HCT116 (cell line): ENCODE measurements around the gene NEXMIF. TPM values are rescaled to one million over a fixed set of nuclear protein-coding genes. Genes with fewer than 3 reads are reported as not detected.
"Not testable (repeated sequence)": the region's sequence is repeated elsewhere in the genome, so short reads cannot be mapped to it uniquely, and the experiment has no call there.

Source experiments
- ATAC-seq: fragments of 200-7000 bp; cut with Tn5 transposase; 2 replicates; pipeline ENCODE4 v1.9.1; 2020; ENCODE audit warnings: mild to moderate bottlenecking, moderate library complexity
- BruUV-seq: library from RNA; stranded (reverse); fragments of 400-500 nt; replicated peaks from 2 replicates; lab custom pipeline; 2021; lab: Mats Ljungman, UMichigan
- CTCF ChIA-PET: fragments of 300-600 bp; sonication (Branson Sonifier 250); formaldehyde crosslinking; loops from one replicate; lab custom pipeline; 2021; ENCODE audit warnings: antibody characterized with exemption; lab: Charles Lee
- POLR2A ChIA-PET: fragments of 300-600, 350-600 bp; sonication (Branson Sonifier 250); formaldehyde crosslinking; loops from one replicate; lab custom pipeline; 2021; ENCODE audit warnings: antibody characterized with exemption; lab: Charles Lee
- RAD21 ChIA-PET, 2 experiments: fragments of 300-600 bp; sonication (Branson Sonifier 250); formaldehyde crosslinking; loops; one replicate each; lab custom pipeline; 2023; ENCODE audit warnings: low total read pairs in 2 of 2; ENCODE audit not compliant: uncharacterized antibody in 2 of 2, unreplicated experiment in 2 of 2, low non-redundant PET in 1 of 2; lab: Charles Lee
- DNase-seq: peaks from one replicate; pipeline ENCODE4 v3.0.0-alpha.2; 2010; ENCODE audit warnings: low read depth, low spot score
- H2AFZ ChIP-seq: fragments of 200-600 bp; shearing (Covaris generic), sonication (generic); 2 replicates; pipeline ENCODE4 v1.6.1; 2017; ENCODE audit warnings: low read depth, mixed run types, mixed read lengths, antibody characterized with exemption, low read length; ENCODE audit not compliant: poor library complexity, severe bottlenecking
- H3K27ac ChIP-seq: 2 replicates; pipeline ENCODE4 v1.5.1; 2012; ENCODE audit warnings: low read depth, low read length
- H3K27me3 ChIP-seq: fragments of 200-600 bp; sonication (generic); 2 replicates; pipeline ENCODE4 v1.6.1; 2016; ENCODE audit warnings: mixed run types, low read length, mixed read lengths; ENCODE audit not compliant: insufficient read depth
- H3K36me3 ChIP-seq, 2 experiments: fragments of 200-500 bp in 1 of 2; fragments of 200-600 bp in 1 of 2; sonication (Bioruptor generic) in 1 of 2; sonication (generic) in 1 of 2; 2 replicates each; pipeline versions ENCODE4 v1.5.1 to v1.6.1; 2014 to 2016; ENCODE audit warnings: low read length in 2 of 2, inconsistent platforms in 1 of 2, mixed read lengths in 1 of 2, mixed run types in 1 of 2; ENCODE audit not compliant: insufficient read depth in 2 of 2, control insufficient read depth in 1 of 2
- H3K4me1 ChIP-seq, 2 experiments: fragments of 200-600 bp in 1 of 2; sonication (generic) in 1 of 2; 2 replicates each; pipeline versions ENCODE4 v1.5.1 to v1.6.1; 2012 to 2017; ENCODE audit warnings: low read length in 2 of 2, inconsistent platforms in 1 of 2, mild to moderate bottlenecking in 1 of 2, mixed read lengths in 1 of 2, mixed run types in 1 of 2, moderate library complexity in 1 of 2; ENCODE audit not compliant: insufficient read depth in 2 of 2, control insufficient read depth in 1 of 2
- H3K4me2 ChIP-seq: fragments of 200-600 bp; sonication (generic); 2 replicates; pipeline ENCODE4 v1.6.1; 2017; ENCODE audit warnings: mixed run types, low read length, mixed read lengths
- H3K4me3 ChIP-seq, 2 experiments: fragments of 200-600 bp in 1 of 2; sonication (generic) in 1 of 2; replicated peaks in 1 of 2; 2 replicates each; pipeline ENCODE4 v1.5.1; 2011 to 2016; ENCODE audit warnings: low read length in 2 of 2, control low read depth in 1 of 2, low read depth in 1 of 2, mild to moderate bottlenecking in 1 of 2, mixed read lengths in 1 of 2, mixed run types in 1 of 2
- H3K79me2 ChIP-seq: fragments of 200-600 bp; sonication (generic); 2 replicates; pipeline ENCODE4 v1.6.1; 2017; ENCODE audit warnings: mild to moderate bottlenecking, mixed run types, low read length, moderate library complexity, mixed read lengths; ENCODE audit not compliant: insufficient read depth
- H3K9ac ChIP-seq: fragments of 200-600 bp; sonication (generic); 2 replicates; pipeline ENCODE4 v1.6.1; 2016; ENCODE audit warnings: low read length, mixed read lengths
- H3K9me2 ChIP-seq: fragments of 200-600 bp; sonication (generic), shearing (Covaris generic); 2 replicates; pipeline ENCODE4 v1.6.1; 2017; ENCODE audit warnings: mixed run types, mild to moderate bottlenecking, moderate library complexity; ENCODE audit not compliant: insufficient read depth
- H3K9me3 ChIP-seq, 2 experiments: fragments of 200-500 bp in 1 of 2; fragments of 200-600 bp in 1 of 2; sonication (Bioruptor generic) in 1 of 2; sonication (generic) in 1 of 2; 2 replicates each; pipeline ENCODE4 v1.6.1; 2014 to 2017; ENCODE audit warnings: low read length in 2 of 2, mixed read lengths in 2 of 2, inconsistent platforms in 1 of 2, low read depth in 1 of 2, mild to moderate bottlenecking in 1 of 2, mixed run types in 1 of 2, moderate library complexity in 1 of 2; ENCODE audit not compliant: control insufficient read depth in 1 of 2, insufficient read depth in 1 of 2
- H4K20me1 ChIP-seq: fragments of 200-600 bp; sonication (generic), shearing (Covaris generic); 2 replicates; pipeline ENCODE4 v1.6.1; 2017; ENCODE audit warnings: mixed run types, mild to moderate bottlenecking, moderate library complexity; ENCODE audit not compliant: insufficient read depth
- CEBPB ChIP-seq: IDR thresholded peaks from 2 replicates; pipeline ENCODE4 v1.6.1; 2012; ENCODE audit warnings: low read depth
- RAD21 ChIP-seq: IDR thresholded peaks from 2 replicates; pipeline ENCODE4 v1.6.1; 2012; ENCODE audit warnings: low read depth, mild to moderate bottlenecking
- SIN3A ChIP-seq: IDR thresholded peaks from 2 replicates; pipeline ENCODE4 v1.6.1; 2012; ENCODE audit warnings: low read depth
- SRF ChIP-seq: IDR thresholded peaks from 2 replicates; pipeline ENCODE4 v1.6.1; 2012; ENCODE audit warnings: low read depth
- TCF7L2 ChIP-seq: IDR thresholded peaks from 2 replicates; pipeline ENCODE4 v1.7.0; 2011; ENCODE audit warnings: borderline replicate concordance, inconsistent platforms; ENCODE audit not compliant: insufficient read depth, insufficient read length; ENCODE audit errors: extremely low read depth
- ZFX ChIP-seq: fragments of 450-650 bp; IDR thresholded peaks from 2 replicates; pipeline ENCODE4 v1.6.1; 2017
- ZNF274 ChIP-seq: fragments of 200-500 bp; sonication (Bioruptor generic); IDR thresholded peaks from 2 replicates; pipeline ENCODE4 v1.6.1; 2014; ENCODE audit warnings: mild to moderate bottlenecking, low read depth, low read length, inconsistent platforms
- intact Hi-C: fragments of 100-400 bp; cut with micrococcal nuclease; formaldehyde crosslinking; loops from 2 replicates; pipeline ENCODE4 v1.10.0; 2022
- total RNA-seq: library from RNA; stranded (reverse); gene quantifications from one replicate; pipeline ENCODE4 v1.2.1, GENCODE V29; 2021; ENCODE audit not compliant: unreplicated experiment
- TF ChIP-seq, protein P1 (sequence below), 3 experiments: fragments of 200-600 bp in 1 of 3; sonication (generic) in 1 of 3; IDR thresholded peaks in 2 of 3; conservative IDR thresholded peaks in 1 of 3; 2 replicates each; pipeline ENCODE4 v1.5.1; 2012 to 2017; ENCODE audit warnings: low read depth in 2 of 3, low read length in 2 of 3, antibody characterized with exemption in 1 of 3, borderline replicate concordance in 1 of 3, control low read depth in 1 of 3, mild to moderate bottlenecking in 1 of 3, mixed read lengths in 1 of 3, mixed run types in 1 of 3, moderate library complexity in 1 of 3; ENCODE audit not compliant: insufficient read depth in 1 of 3
- TF ChIP-seq, protein P2 (sequence below): IDR thresholded peaks from 2 replicates; pipeline ENCODE4 v1.6.1; 2012; ENCODE audit warnings: low read depth

NEXMIF gene
- total RNA-seq, 1 experiment from 2014 or later: not detected

DNA sequence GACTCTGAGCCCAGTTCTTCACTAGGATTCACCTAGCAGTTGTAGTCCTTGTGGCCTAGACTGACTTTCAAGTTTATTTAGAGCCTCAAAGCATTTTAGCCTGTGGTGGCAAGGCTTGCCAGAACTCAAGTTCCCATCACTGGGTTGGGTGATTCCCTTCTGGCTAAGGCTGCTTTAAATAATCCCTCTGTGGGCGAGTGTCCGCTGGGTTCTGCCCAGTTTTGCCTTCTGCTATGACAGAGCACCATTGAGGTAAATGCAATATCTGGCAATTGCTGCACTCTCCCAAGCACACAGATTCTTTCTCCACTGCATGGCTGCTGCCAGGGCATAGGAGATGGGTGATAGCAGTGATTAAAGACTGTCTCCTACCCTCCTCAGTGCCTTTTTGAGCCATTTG is 220.0 kb downstream of the NEXMIF start:
- Histone ChIP-seq H3K4me3 (no peak overlapping the region), H3K4me2 (no peak overlapping the region), H4K20me1 (no peaks in the 10 kb centered on the region), H3K27ac (no peak overlapping the region), H3K4me1 (no peaks in the 10 kb centered on the region), H3K9me2 (no peaks in the 10 kb centered on the region), H3K27me3 (no peaks in the 10 kb centered on the region), H3K79me2 (no peaks in the 10 kb centered on the region), H3K9ac (no peak overlapping the region), H2AFZ (no peak overlapping the region), H3K36me3 (no peaks in the 10 kb centered on the region), H3K9me3 (no peaks in the 10 kb centered on the region)
- BruUV-seq: no TSS peak
- CTCF ChIA-PET: no interaction called here
- intact Hi-C loops: no loop called here
- TF ChIP-seq SRF: no peak
- TF ChIP-seq CEBPB: no peak
- TF ChIP-seq, protein P1, sequence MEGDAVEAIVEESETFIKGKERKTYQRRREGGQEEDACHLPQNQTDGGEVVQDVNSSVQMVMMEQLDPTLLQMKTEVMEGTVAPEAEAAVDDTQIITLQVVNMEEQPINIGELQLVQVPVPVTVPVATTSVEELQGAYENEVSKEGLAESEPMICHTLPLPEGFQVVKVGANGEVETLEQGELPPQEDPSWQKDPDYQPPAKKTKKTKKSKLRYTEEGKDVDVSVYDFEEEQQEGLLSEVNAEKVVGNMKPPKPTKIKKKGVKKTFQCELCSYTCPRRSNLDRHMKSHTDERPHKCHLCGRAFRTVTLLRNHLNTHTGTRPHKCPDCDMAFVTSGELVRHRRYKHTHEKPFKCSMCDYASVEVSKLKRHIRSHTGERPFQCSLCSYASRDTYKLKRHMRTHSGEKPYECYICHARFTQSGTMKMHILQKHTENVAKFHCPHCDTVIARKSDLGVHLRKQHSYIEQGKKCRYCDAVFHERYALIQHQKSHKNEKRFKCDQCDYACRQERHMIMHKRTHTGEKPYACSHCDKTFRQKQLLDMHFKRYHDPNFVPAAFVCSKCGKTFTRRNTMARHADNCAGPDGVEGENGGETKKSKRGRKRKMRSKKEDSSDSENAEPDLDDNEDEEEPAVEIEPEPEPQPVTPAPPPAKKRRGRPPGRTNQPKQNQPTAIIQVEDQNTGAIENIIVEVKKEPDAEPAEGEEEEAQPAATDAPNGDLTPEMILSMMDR (IDR thresholded peaks at IDR 0.05 in 2 of 3, conservative IDR thresholded peaks at IDR 0.05 in 1 of 3; ENCODE audit: borderline replicate concordance in 1 of 3, insufficient read depth in 1 of 3, low read depth in 2 of 3, low read length in 2 of 3): no peak
- no peak for TF ChIP-seq ZNF274
- TF ChIP-seq SIN3A: no peak
- no peak for TF ChIP-seq RAD21
- TF ChIP-seq, protein P2, sequence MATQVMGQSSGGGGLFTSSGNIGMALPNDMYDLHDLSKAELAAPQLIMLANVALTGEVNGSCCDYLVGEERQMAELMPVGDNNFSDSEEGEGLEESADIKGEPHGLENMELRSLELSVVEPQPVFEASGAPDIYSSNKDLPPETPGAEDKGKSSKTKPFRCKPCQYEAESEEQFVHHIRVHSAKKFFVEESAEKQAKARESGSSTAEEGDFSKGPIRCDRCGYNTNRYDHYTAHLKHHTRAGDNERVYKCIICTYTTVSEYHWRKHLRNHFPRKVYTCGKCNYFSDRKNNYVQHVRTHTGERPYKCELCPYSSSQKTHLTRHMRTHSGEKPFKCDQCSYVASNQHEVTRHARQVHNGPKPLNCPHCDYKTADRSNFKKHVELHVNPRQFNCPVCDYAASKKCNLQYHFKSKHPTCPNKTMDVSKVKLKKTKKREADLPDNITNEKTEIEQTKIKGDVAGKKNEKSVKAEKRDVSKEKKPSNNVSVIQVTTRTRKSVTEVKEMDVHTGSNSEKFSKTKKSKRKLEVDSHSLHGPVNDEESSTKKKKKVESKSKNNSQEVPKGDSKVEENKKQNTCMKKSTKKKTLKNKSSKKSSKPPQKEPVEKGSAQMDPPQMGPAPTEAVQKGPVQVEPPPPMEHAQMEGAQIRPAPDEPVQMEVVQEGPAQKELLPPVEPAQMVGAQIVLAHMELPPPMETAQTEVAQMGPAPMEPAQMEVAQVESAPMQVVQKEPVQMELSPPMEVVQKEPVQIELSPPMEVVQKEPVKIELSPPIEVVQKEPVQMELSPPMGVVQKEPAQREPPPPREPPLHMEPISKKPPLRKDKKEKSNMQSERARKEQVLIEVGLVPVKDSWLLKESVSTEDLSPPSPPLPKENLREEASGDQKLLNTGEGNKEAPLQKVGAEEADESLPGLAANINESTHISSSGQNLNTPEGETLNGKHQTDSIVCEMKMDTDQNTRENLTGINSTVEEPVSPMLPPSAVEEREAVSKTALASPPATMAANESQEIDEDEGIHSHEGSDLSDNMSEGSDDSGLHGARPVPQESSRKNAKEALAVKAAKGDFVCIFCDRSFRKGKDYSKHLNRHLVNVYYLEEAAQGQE: no peak
- no peak for TF ChIP-seq ZFX
- TF ChIP-seq TCF7L2: no peak
- ATAC-seq: no peak
- DNase-seq: no peak
- POLR2A ChIA-PET: no interaction called here
- RAD21 ChIA-PET: no interaction called here

DNA sequence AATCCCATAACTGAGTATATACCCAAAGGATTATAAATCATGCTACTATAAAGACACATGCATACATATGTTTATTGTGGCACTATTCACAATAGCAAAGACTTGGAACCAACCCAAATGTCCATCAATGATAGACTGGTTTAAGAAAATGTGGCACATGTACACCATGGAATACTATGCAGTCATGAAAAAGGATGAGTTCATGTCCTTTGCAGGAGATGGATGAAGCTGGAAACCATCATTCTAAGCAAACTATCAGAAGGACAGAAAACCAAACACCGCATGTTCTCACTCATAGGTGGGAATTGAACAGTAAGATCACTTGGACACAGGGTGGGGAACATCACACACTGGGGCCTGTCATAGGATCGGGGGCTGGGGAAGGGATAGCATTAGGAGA is 223.9 kb downstream of the NEXMIF start:
- ATAC-seq, BruUV-seq, POLR2A ChIA-PET, H3K36me3 ChIP-seq, intact Hi-C loops, H3K4me2 ChIP-seq, DNase-seq, H3K79me2 ChIP-seq, CTCF ChIA-PET, H3K4me1 ChIP-seq, H3K9me3 ChIP-seq, H3K4me3 ChIP-seq, RAD21 ChIA-PET, H3K27me3 ChIP-seq, H3K9me2 ChIP-seq, H2AFZ ChIP-seq, H3K9ac ChIP-seq, H4K20me1 ChIP-seq, H3K27ac ChIP-seq: not testable (repeated sequence)
